Measurements from ENCODE around the gene MINK1. TPM values are rescaled to one million over a fixed set of nuclear protein-coding genes. Genes with fewer than 3 reads are reported as not detected.

The MINK1 gene
- 51.0 and 74.7 TPM in 2 replicates for total RNA-seq

DNA sequence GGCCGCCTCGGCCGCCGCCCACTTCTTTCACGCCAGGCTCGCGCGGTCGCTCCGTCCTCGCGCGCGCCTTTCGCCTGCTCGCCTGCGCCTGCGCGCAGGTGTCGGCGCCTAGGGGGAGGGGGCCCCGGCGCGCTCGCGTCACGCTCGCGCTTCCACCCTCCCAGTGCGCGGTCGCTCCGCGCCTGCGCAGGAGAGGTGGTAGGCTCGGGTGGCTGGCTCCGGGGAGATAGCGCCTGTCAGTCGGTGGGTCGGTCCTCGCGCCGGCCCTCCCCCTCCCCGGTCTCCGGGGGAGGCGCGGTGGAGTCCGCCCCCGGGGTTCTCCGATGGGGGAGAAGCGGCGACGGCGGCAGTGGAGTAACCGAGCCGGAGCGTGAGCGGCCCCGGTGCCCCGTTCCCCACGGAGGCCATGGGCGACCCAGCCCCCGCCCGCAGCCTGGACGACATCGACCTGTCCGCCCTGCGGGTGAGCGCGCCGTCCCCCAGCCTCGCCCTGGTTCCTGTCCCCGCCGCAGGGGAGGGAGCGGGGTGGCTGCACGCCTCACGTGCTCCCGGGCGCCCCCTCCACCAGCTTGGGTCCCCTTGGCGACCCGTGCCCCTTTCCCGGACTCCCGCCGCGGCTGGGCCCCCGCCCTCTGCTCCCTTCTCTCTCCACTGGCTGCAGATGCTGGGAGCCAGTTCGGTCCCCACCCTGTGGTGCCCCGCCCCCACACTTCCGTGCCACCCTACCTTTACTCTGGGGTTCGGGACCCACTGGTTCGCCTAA is at the start of gene MINK1:
Gene MINK1, plus strand, starts transcription at position 163 of the 763 bp plus-strand sequence. Its CDS starts 244 bp downstream, at position 407.
- no peak for DNase-seq (ENCODE audit: extremely low read depth, low read depth, low spot score)

DNA sequence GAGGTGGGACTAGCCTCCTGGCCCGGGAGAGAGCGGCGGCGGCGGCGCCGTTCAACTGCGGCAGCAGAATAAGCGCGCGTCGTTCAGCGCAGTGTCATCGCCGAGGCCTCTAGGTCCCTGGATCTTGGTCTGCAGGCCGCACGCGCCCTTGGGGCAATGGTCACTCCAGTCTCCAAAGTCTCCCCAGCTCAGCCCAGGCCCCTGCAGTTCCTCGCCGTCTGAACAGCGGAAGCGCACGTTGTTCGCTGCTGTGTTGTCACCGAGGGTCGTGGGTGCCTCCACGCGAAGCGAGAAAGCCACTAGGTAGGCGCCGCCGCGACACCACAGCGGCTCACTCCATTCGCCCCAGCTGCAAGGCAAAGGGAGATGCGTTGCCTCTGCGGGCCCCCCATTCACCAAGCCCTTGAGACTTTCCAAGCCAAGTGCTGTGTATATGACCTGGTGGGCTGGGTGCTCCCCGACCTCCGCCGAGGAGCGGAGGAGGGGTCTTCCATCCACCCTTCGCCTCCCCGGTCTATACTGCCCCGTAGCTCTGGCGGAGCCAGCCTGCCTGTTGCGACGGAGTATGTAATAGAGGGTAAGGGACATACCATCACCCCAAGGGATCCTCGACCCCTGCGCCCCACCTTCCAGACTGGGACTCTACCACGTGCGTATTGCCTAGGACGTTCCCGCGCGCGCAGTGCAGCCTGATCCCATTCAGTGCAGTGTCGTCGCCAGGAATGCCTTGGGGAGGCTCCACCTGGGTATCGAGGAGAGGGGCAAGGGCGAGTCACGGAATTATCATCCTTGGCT is 47.6 kb upstream of the MINK1 start:
- DNase-seq (ENCODE audit: extremely low read depth, low read depth, low spot score), result no peak

DNA sequence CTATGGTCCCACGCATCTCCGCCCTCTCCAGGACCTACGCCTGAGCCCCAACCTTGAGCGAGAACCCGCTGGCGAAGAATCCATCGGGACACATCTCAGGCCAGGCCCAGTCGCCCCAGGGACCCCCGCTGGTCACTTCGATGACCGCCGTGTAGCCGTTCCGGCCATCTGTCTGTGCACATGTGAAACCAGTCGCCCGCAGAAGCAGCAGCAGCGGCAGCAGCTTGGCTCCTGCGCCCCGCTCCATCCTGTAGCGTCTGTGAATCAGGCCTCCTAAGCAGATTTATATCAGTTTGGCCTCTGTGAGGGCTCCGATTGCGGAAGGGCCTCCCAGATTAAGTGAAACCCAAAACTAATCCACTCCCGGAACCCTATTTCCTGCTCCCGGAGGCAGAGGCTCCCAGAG is 47.0 kb upstream of the MINK1 start, which contains the start of gene VMO1:
Gene VMO1, minus strand, starts transcription at position 259 of the 406 bp plus-strand sequence. Its CDS starts 12 bp downstream, at position 247.
- no peak for DNase-seq (ENCODE audit: extremely low read depth, low read depth, low spot score)

DNA sequence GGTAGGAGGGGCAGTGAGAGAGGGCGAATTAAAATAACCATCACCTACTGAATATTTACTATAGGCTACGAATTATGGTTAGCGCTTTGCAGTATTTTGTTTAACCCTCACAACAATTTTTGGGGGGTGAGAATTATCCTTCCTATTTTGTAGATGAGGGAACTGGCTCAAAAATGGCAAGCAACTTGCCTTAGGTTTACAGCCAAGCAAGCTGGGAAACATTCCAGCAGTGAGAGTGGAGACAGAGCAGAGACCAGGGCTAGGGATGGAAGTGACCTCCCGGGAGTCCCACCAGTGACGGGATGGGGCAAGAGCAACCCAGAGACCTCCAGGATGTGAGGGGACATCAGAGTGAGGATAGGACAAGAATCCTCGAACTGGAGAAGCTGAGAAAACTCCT is 46.6 kb upstream of the MINK1 start:
- no peak for DNase-seq (ENCODE audit: extremely low read depth, low read depth, low spot score)

DNA sequence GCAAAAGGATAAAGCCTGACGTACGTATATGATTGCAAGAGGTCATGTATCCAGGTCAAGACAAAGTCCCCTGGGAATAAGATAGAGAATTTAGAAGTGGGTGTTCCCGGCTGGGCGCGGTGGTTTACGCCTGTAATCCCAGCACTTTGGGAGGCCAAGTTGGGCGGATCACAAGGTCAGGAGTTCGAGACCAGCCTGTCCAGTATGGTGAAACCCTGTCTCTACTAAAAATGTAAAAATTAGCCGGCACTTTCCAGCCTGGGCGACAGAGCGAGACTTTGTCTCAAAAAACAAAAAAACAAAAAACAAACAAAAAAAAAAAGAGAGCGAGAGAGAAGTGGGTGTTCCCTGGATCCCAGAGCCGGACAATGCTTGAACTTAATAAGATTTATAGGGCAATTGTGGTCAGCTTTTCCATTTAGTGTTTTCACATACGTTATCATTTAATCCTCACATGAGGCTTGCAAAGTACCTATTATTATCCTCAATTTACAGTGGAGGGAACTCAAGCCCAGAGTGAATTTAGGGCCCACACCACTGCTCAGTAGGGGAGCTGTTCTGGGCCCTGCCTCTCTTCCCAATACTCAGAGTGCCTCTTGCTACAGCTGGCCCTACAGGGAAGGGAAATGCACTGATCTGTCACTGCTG is 44.9 kb upstream of the MINK1 start:
- DNase-seq (ENCODE audit: extremely low read depth, low read depth, low spot score), result no peak

DNA sequence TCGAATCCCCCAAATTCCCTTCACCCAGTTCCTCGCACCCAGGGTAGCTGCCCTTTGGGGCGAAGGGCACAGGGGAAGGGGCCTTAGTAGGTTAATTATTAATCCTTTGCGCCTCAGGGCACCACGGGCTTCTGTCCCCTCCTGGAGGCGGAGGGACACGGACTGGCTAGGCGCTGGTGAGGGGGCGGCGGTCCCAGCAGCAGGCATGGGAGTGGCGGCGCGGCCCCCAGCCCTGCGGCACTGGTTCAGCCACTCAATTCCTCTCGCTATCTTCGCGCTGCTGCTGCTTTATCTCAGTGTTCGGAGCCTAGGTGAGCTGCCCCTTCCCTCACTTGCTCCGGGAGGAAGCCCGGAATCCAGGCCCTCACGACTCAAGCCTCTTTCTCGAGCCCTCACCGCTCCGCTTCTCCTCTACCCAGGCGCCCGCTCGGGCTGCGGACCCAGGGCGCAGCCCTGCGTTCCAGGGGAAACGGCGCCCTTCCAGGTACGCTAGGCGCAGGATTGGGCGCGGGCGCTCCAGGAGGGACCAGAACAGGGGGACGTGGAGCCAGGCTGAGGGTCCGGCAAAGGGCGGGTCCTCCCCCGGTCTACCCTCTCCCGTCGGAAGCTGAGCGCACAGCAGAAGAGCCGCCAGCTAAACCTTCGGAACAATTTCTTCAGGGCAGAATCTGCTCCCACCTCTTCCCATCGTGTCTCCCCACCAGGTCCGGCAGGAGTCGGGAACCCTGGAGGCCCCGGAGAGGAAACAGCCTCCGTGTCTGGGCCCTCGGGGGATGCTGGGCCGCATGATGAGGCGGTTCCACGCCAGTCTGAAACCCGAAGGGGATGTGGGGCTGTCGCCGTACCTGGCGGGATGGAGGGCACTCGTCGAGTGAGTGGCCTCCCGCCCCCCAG is 44.1 kb upstream of the MINK1 start, which contains the start of gene GLTPD2:
Gene GLTPD2, plus strand, starts transcription at position 158 of the 894 bp plus-strand sequence. Its CDS starts 48 bp downstream, at position 206.
- DNase-seq (ENCODE audit: extremely low read depth, low read depth, low spot score), result no peak

DNA sequence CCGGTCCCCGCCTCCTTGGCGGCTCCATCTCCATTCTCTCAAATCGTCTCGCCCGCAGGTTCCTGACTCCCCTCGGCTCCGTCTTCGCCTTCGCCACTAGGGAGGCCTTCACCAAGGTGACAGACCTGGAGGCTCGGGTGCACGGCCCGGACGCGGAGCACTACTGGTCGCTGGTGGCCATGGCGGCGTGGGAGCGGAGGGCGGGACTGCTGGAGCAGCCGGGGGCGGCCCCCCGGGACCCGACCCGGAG is 43.5 kb upstream of the MINK1 start:
- no peak for DNase-seq (ENCODE audit: extremely low read depth, low read depth, low spot score)

DNA sequence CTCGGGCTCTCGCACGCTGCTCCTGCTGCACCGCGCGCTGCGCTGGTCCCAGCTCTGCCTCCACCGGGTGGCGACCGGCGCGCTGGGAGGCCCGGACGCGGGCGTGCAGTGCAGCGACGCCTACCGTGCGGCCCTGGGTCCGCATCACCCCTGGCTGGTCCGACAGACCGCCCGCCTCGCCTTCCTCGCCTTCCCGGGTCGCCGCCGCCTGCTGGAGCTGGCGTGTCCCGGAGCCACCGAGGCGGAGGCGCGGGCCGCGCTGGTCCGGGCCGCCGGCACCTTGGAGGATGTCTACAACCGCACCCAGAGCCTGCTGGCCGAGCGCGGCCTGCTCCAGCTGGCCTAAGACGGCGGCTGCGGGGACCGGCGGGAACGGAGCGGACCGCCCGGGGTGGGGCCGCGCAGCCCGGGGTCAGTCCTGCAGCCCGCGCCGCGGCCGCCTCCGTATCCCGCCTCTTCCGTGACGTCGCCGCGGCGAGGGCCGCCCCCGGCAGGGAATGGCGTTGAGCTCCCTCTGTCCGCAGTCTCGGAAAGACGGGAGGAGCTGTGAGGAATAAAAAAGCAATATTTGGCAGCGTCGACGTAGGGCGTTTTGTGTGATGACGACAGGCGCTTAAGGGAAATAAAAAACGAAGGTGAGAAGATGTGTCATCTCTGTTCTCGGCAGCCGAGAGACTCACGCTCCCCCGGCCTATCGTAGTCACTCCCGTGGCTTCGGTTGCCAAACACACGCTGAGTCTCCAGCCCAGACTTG is 43.0 kb upstream of the MINK1 start:
- no peak for DNase-seq (ENCODE audit: extremely low read depth, low read depth, low spot score)

DNA sequence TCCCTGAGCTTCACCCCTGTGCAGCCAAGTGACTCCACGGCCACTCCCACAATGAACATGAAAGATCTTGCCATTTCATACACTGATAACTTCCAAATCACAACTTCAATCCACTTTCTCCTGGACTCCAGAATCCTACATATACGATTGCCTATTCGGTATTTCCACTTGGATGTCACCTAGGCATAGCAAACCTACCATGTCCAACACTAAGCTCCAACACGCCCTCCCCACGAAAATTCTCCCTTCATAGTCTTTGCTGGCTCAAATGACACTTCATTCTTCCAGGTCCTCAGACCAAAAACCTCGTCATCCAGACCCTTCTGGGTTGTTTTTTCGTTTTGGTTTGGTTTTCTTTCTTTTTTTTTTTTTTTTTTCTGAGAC is 42.4 kb upstream of the MINK1 start:
- no peak for DNase-seq (ENCODE audit: extremely low read depth, low read depth, low spot score)

DNA sequence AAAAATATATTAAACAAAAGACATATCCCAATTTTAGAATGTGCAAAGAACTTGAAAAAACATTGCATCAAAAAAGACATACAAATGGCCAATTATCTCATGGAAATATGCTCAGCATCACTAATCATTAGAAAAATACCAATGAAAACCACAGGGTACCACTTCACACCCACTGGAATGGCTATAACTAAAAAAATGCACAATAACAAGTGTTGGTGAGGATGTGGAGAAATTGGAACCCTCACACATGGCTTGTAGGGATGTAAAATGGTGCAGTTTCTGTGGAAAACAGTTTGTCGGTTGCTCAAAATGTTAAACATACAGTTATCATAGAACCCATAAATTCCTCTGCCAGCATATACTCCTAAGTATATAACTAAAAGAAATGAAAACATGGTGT is 38.0 kb upstream of the MINK1 start:
- DNase-seq (ENCODE audit: extremely low read depth, low read depth, low spot score), result no peak

DNA sequence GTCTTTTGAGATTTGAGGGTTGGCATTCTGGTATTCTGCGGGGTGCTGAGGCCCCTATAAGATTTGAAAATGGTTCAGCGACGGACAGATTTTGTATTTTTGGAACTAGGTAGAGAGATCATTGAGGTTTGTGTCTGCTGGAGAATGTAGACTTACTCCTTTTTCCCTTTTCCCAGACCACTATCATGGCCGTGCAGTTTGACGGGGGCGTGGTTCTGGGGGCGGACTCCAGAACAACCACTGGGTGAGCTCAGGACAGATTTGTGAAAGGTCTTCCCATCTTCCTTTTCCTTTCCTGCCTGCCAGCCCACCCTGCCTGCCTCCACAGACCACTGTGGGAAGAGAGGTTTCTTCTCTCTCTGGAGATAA is 36.6 kb upstream of the MINK1 start:
- DNase-seq (ENCODE audit: extremely low read depth, low read depth, low spot score), result no peak

DNA sequence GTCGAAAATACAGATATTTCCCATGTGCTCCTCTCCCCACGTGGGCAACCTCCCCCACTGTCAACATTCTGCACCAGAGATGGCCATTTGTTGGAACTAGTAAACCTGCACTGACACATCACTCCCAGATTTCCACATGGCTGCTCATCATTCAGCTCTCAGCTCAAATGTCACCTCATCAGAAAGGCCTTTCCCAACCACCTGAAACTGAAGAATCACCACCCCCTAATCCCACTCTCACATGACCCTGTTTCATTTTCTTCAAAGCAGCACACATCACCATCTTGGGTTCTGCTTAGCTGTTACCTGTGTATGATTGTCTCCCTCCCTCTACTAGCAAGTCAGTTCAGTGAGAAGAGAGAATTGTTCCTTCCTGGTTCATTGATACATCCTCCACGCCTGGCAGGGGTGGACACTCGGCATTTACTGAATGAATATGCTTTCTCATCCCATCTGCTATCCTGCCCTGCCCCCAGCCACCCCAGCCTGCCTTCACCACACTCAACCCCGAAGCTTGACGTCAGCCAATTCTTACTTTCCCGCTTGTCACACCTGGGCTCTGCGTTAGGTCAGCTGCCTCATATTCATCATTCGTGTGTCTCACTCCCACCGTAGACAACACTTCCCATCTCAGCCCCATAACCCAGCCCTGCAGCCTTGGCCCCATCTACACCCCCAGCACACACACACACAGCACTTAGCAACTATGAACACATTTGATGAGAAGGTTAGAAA is 32.5 kb upstream of the MINK1 start:
- no peak for DNase-seq (ENCODE audit: extremely low read depth, low read depth, low spot score)

DNA sequence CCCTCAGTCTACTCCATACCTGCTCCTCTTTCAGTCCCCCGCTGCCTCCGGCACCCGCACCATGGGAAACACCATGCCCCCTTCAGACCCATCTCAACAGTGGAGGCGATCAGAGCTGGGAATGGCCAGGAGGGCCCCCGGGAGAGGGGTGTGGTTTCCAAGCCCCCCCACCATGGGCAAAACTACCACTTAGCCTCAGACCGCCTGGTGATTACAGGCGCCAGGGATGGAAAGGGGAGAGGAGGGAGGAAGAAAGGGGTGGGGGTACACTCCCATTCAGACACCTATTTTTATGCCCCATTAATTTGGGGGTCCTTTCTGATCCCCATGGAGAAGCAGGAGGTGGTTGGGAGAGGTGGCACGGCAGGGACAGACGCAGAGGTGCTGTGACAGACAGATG is 30.9 kb upstream of the MINK1 start, which contains the start of gene C17orf114:
Gene C17orf114, minus strand, starts transcription at position 101 of the 400 bp plus-strand sequence.
- no peak for DNase-seq (ENCODE audit: extremely low read depth, low read depth, low spot score)

DNA sequence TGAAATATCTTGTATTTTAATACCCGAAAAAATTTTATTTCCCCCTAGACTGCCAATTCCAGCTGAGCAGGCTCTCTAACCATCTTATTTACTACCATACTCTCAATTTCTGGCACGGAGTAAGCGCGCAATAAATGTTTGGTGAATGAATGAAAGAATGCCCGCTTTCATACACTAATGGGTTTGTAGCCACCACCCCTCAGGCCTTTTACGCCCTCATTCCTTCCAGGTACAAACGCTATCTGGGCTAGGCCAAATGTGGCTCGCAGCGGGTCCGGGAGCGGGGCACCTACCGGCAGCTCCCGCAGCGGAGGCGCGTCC is 26.7 kb upstream of the MINK1 start:
- no peak for DNase-seq (ENCODE audit: extremely low read depth, low read depth, low spot score)

DNA sequence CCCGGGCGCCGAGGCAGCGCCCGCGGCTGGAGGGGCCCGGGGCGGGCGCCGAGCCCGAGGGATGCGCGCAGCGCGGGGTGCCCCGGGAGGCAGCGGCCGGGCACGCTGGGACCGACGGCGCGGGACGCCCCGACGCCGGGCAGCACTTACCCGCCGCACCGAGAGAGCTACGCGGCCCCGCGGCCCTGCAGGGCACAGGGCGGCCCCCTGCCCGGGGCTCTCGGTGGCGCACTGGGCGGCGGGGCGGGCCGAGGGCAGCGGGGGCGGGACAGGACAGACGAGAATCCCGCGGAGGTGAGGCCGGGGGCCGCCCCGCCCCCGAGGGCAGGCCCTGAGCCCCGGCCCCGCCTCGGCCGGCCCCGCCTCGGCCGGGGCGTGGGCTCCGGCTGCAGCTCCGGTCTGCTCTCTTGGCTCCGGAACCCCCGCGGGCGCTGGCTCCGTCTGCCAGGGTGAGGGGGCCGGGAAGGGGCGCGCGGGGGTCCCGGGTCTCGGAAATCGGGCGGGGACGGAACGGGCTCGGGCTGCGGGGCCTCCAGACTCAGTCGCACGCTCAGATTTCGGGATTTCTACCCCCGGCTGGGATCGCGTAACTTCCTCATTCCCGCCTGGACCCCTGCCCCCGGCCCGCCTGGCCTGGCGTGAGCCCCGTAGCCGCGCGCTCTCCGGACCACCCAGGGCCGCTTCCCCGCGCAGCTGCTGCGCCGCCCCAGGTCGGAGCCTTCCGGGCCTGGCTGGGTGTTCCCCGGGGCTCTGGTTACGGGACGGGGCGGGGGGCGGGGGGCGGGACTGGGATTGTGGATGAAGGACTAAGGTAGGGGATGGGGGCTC is 26.1 kb upstream of the MINK1 start, which contains the start of gene PLD2:
Gene PLD2, plus strand, starts transcription at position 376 of the 828 bp plus-strand sequence. CDS start 621 bp downstream, outside the sequence.
- DNase-seq (ENCODE audit: extremely low read depth, low read depth, low spot score), result no peak

DNA sequence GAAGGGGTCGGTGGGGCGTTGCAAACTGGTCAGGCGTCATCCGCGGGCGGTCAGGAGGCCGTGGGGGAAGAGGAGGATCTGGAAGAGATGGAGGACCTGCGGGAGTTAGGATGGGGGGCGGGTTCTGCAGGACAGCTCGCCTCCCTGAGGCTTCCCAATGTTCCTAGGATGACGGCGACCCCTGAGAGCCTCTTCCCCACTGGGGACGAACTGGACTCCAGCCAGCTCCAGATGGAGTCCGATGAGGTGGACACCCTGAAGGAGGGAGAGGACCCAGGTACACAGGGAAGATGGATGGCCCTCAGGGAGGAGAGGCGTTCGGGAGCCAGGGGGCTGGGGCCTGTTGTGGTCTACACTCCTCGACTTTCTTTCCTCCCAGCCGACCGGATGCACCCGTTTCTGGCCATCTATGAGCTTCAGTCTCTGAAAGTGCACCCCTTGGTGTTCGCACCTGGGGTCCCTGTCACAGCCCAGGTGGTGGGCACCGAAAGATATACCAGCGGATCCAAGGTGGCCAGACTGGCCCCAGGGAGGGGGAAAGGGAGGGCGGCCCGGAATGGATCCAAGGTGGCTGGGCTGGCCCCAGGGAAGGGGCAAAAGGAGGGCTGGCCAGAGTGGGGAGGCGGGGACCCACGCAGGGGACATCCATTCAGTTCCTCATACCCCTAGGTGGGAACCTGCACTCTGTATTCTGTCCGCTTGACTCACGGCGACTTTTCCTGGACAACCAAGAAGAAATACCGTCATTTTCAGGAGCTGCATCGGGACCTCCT is 25.3 kb upstream of the MINK1 start:
- DNase-seq (ENCODE audit: extremely low read depth, low read depth, low spot score), result no peak

DNA sequence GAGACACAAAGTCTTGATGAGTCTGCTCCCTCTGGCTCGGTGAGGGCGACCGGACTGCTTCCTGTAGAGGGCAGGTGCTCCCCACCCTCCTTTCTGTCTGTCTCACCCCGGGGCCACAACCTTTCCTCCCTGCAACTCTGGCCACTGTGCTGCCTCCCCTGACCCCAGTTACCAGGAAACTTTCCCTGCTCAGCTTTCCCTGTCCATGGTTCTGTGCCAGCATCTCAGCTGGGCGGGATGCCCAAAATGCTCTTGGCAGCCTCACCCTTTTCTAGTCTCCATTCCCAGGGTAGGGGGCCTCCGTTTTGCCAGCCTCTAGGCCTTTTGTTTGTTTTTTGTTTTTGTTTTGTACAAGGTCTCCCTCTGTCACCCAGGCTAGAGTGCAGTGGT is 24.8 kb upstream of the MINK1 start:
- DNase-seq (ENCODE audit: extremely low read depth, low read depth, low spot score), result no peak
